H9 (cell line): ENCODE data around the gene ZAR1. TPM values are rescaled to one million over a fixed set of nuclear protein-coding genes. Genes with fewer than 3 reads are reported as not detected.

Source experiments
- DNase-seq: peaks from one replicate; pipeline ENCODE4 v3.0.0-alpha.2; 2017
- H2AFZ ChIP-seq: one replicate; pipeline ENCODE4 v1.6.1; 2013; ENCODE audit warnings: mild to moderate bottlenecking, low read length, control low read depth, moderate library complexity
- H2AK5ac ChIP-seq: 2 replicates; pipeline ENCODE4 v1.6.1; 2013; ENCODE audit warnings: low read length, control low read depth, mixed read lengths; ENCODE audit not compliant: insufficient read length
- H2BK120ac ChIP-seq: one replicate; pipeline ENCODE4 v1.6.1; 2013; ENCODE audit warnings: low read depth, mild to moderate bottlenecking, low read length, control low read depth, inconsistent platforms; ENCODE audit not compliant: poor library complexity, severe bottlenecking
- H2BK12ac ChIP-seq: 2 replicates; pipeline ENCODE4 v1.6.1; 2013; ENCODE audit warnings: low read length, control low read depth, mixed read lengths, low read depth; ENCODE audit not compliant: insufficient read length
- H2BK15ac ChIP-seq: 2 replicates; pipeline ENCODE4 v1.6.1; 2013; ENCODE audit warnings: low read depth, low read length, control low read depth
- H2BK20ac ChIP-seq: one replicate; pipeline ENCODE4 v1.6.1; 2013; ENCODE audit warnings: low read depth, mild to moderate bottlenecking, low read length, control low read depth, inconsistent platforms; ENCODE audit not compliant: poor library complexity, severe bottlenecking
- H2BK5ac ChIP-seq: 2 replicates; pipeline ENCODE4 v1.6.1; 2013; ENCODE audit warnings: low read length, control low read depth, mixed read lengths; ENCODE audit not compliant: insufficient read length
- H3K14ac ChIP-seq: 2 replicates; pipeline ENCODE4 v1.6.1; 2013; ENCODE audit warnings: low read length, control low read depth; ENCODE audit not compliant: insufficient read depth
- H3K18ac ChIP-seq: 2 replicates; pipeline ENCODE4 v1.6.1; 2013; ENCODE audit warnings: low read depth, mild to moderate bottlenecking, mixed read lengths, low read length, control low read depth; ENCODE audit not compliant: insufficient read length
- H3K23ac ChIP-seq: 2 replicates; pipeline ENCODE4 v1.6.1; 2013; ENCODE audit warnings: low read length, control low read depth, mixed read lengths, low read depth; ENCODE audit not compliant: insufficient read length
- H3K23me2 ChIP-seq: 2 replicates; pipeline ENCODE4 v1.6.1; 2013; ENCODE audit warnings: low read depth, mild to moderate bottlenecking, mixed read lengths, low read length, control low read depth; ENCODE audit not compliant: insufficient read length, poor library complexity, severe bottlenecking
- H3K27ac ChIP-seq: 2 replicates; pipeline ENCODE4 v1.5.1; 2013; ENCODE audit warnings: low read length, control low read depth, mixed read lengths, low read depth; ENCODE audit not compliant: insufficient read length
- H3K27me3 ChIP-seq: 2 replicates; pipeline ENCODE4 v1.6.1; 2013; ENCODE audit warnings: low read length, control low read depth, inconsistent platforms; ENCODE audit not compliant: insufficient read depth
- H3K4ac ChIP-seq: 2 replicates; pipeline ENCODE4 v1.6.1; 2013; ENCODE audit warnings: low read depth, mild to moderate bottlenecking, control low read depth, inconsistent platforms, low read length, moderate library complexity
- H3K4me1 ChIP-seq: 2 replicates; pipeline ENCODE4 v1.6.1; 2013; ENCODE audit warnings: low read length, control low read depth, inconsistent platforms; ENCODE audit not compliant: insufficient read depth
- H3K4me2 ChIP-seq: 2 replicates; pipeline ENCODE4 v1.6.1; 2013; ENCODE audit warnings: low read length, control low read depth, mixed read lengths; ENCODE audit not compliant: insufficient read length, insufficient read depth
- H3K56ac ChIP-seq: 2 replicates; pipeline ENCODE4 v1.6.1; 2013; ENCODE audit warnings: low read depth, mild to moderate bottlenecking, mixed read lengths, low read length, control low read depth; ENCODE audit not compliant: insufficient read length
- H3K79me1 ChIP-seq: 2 replicates; pipeline ENCODE4 v1.6.1; 2013; ENCODE audit warnings: low read depth, mild to moderate bottlenecking, moderate library complexity, low read length, control low read depth, inconsistent platforms; ENCODE audit not compliant: insufficient read depth, poor library complexity, severe bottlenecking
- H3K79me2 ChIP-seq: 2 replicates; pipeline ENCODE4 v1.6.1; 2013; ENCODE audit warnings: low read length, control low read depth, inconsistent platforms; ENCODE audit not compliant: insufficient read depth
- H3K9ac ChIP-seq: 2 replicates; pipeline ENCODE4 v1.6.1; 2013; ENCODE audit warnings: low read length, control low read depth, mixed read lengths; ENCODE audit not compliant: insufficient read length; ENCODE audit errors: extremely low read depth
- H3K9me3 ChIP-seq: one replicate; pipeline ENCODE4 v1.6.1; 2013; ENCODE audit warnings: low read depth, low read length, inconsistent platforms; ENCODE audit not compliant: control insufficient read depth
- H3T11ph ChIP-seq: one replicate; pipeline ENCODE4 v1.6.1; 2013; ENCODE audit warnings: mild to moderate bottlenecking, low read length, control low read depth, inconsistent platforms
- H4K20me1 ChIP-seq: one replicate; pipeline ENCODE4 v1.6.1; 2013; ENCODE audit not compliant: control insufficient read depth, insufficient read length, insufficient read depth
- H4K5ac ChIP-seq: 2 replicates; pipeline ENCODE4 v1.6.1; 2013; ENCODE audit warnings: low read depth, mild to moderate bottlenecking, mixed read lengths, low read length, control low read depth; ENCODE audit not compliant: insufficient read length
- H4K8ac ChIP-seq: replicated peaks from 2 replicates; pipeline ENCODE4 v1.6.1; 2013; ENCODE audit warnings: low read length, control low read depth, mixed read lengths, low read depth; ENCODE audit not compliant: insufficient read length
- H4K91ac ChIP-seq: 2 replicates; pipeline ENCODE4 v1.6.1; 2013; ENCODE audit warnings: low read depth, mild to moderate bottlenecking, moderate library complexity, mixed read lengths, low read length, control low read depth; ENCODE audit not compliant: insufficient read length
- H3K27ac Mint-ChIP-seq, 3 experiments: 2 replicates in 2 of 3; 3 replicates in 1 of 3; pipeline ENCODE4 v1.8.0; 2020 to 2021; ENCODE audit warnings: mixed read lengths in 3 of 3, mild to moderate bottlenecking in 1 of 3, moderate library complexity in 1 of 3
- H3K27me3 Mint-ChIP-seq: 2 replicates; pipeline ENCODE4 v1.8.0; 2021; ENCODE audit warnings: low read depth, mild to moderate bottlenecking, moderate library complexity, mixed read lengths
- H3K36me3 Mint-ChIP-seq, 3 experiments: 2 replicates in 2 of 3; 3 replicates in 1 of 3; pipeline ENCODE4 v1.8.0; 2020 to 2021; ENCODE audit warnings: low read depth in 3 of 3, mixed read lengths in 3 of 3; ENCODE audit not compliant: insufficient read depth in 1 of 3
- H3K4me1 Mint-ChIP-seq, 2 experiments: 2 replicates each; pipeline ENCODE4 v1.8.0; 2020; ENCODE audit warnings: mixed read lengths in 2 of 2
- H3K4me3 Mint-ChIP-seq, 2 experiments: 2 replicates in 1 of 2; 3 replicates in 1 of 2; pipeline ENCODE4 v1.8.0; 2020 to 2021; ENCODE audit warnings: mild to moderate bottlenecking in 2 of 2, mixed read lengths in 2 of 2, moderate library complexity in 1 of 2
- H3K9me3 Mint-ChIP-seq, 2 experiments: 2 replicates in 1 of 2; 3 replicates in 1 of 2; pipeline ENCODE4 v1.8.0; 2020; ENCODE audit warnings: mild to moderate bottlenecking in 2 of 2, mixed read lengths in 2 of 2, moderate library complexity in 1 of 2
- CTCF ChIP-seq: fragments of 200-600 bp; sonication (generic); conservative IDR thresholded peaks from 3 replicates; pipeline ENCODE4 v1.8.0; 2021; ENCODE audit warnings: antibody characterized with exemption, mild to moderate bottlenecking
- total RNA-seq: library from RNA; stranded (reverse); gene quantifications from 2 replicates; pipeline ENCODE4 v1.2.1, GENCODE V29; 2021

Gene ZAR1
- total RNA-seq, 1 experiment from 2014 or later: 0.61 TPM

- no peak overlapping the region for H2AK5ac ChIP-seq
- H3K4me1 ChIP-seq: no peaks in the 10 kb centered on the region
- TF ChIP-seq CTCF: no peak
- no peak overlapping the region for H3K27ac ChIP-seq
- H3K56ac ChIP-seq: no peak overlapping the region
- H3K23me2 ChIP-seq: no peaks in the 10 kb centered on the region
- Mint-ChIP-seq H3K4me3 (no peak overlapping the region), H3K9me3 (no peaks in the 10 kb centered on the region), H3K4me1 (peaks cover 0 to 30% of the 10 kb centered on the region in 2 experiments; a peak in 2 of 4 replicates), H3K36me3 (peaks cover 11 to 51% (median 40%) of the 10 kb centered on the region in 3 experiments; a peak in 6 of 7 replicates), H3K27me3 (no peaks in the 10 kb centered on the region), H3K27ac (peak overlapping the region in 1 of 3 experiments; percentile 87; a peak in 2 of 7 replicates)
- H4K5ac ChIP-seq: no peak overlapping the region
- no peaks in the 10 kb centered on the region for H3K27me3 ChIP-seq
- H2BK15ac ChIP-seq: no peak overlapping the region
- no peaks in the 10 kb centered on the region for H3K79me1 ChIP-seq
- no peak overlapping the region for H2BK12ac ChIP-seq
- no peak overlapping the region for H2BK20ac ChIP-seq
- H4K91ac ChIP-seq: no peak overlapping the region
- H3K4me2 ChIP-seq: no peak overlapping the region
- H3T11ph ChIP-seq: no peak overlapping the region
- H3K9ac ChIP-seq: no peak overlapping the region
- H3K9me3 ChIP-seq: no peaks in the 10 kb centered on the region
- no peak overlapping the region for H2AFZ ChIP-seq
- no peaks in the 10 kb centered on the region for H3K79me2 ChIP-seq
- H3K18ac ChIP-seq: no peak overlapping the region
- H4K20me1 ChIP-seq: no peaks in the 10 kb centered on the region
- DNase-seq: no peak
- H2BK5ac ChIP-seq: no peak overlapping the region
- H2BK120ac ChIP-seq: no peak overlapping the region
- no peak overlapping the region for H3K23ac ChIP-seq
- H3K14ac ChIP-seq: no peak overlapping the region
- no peak overlapping the region for H4K8ac ChIP-seq
- no peak overlapping the region for H3K4ac ChIP-seq
These were observed 48.3 kb downstream of the ZAR1 start for GRCh38 chr4:48538358-48538757.
